Adipose tissue (tissue), 3 donors: Measurements from ENCODE around the gene KIR3DL2. TPM values are rescaled to one million over a fixed set of nuclear protein-coding genes. Genes with fewer than 3 reads are reported as not detected.
"Not testable (repeated sequence)": the region's sequence is repeated elsewhere in the genome, so short reads cannot be mapped to it uniquely, and the experiment has no call there.

Experiments used
- H3K27ac ChIP-seq: one replicate; pipeline ENCODE4 v1.5.1; 2013; ENCODE audit warnings: low read depth, low read length
- WGBS, 3 donors: extraction: QIAGEN DNeasy Blood & Tissue Kit; methylation state at CpG; one replicate each; pipeline ENCODE4 v1.1.7; 2013; 5-methylcytosine and 5-hydroxymethylcytosine counted together
- polyA plus RNA-seq, 3 donors: library from polyadenylated mRNA; stranded (reverse); fragments of 200-250 nt; gene quantifications; one replicate each; pipeline ENCODE4 v1.2.3, GENCODE V29; 2013
- donor health status: healthy with polysubstance abuse.
- donor health status: Bipolar disorder and iron deficiency.
- donor health status: healthy.

KIR3DL2 gene
- polyA plus RNA-seq: under 1 TPM in 1 of 3 donors, not detected in 2; 0.06 TPM

- H3K27ac ChIP-seq: not testable (repeated sequence)
- WGBS, 3 donors: 86 to 90% (median 87%) methylated on average over 15 to 16 of the region's 16 CpGs
These were observed at the start of gene KIR3DL2 for GRCh38 chr19:54850061-54850640. Gene KIR3DL2 (plus strand): TSS chr19:54850443. CDS start chr19:54850476, 33 bp downstream.

GRCh38 chr19:54803410-54803809 is 46.8 kb upstream of the KIR3DL2 start, which contains the start of gene KIR2DL4:
Gene KIR2DL4 (plus strand): TSS chr19:54803610. CDS start chr19:54803652, 42 bp downstream.
- 79 to 82% (median 81%) methylated on average over 10 of the region's 10 CpGs for WGBS, 3 donors

GRCh38 chr19:54804101-54804500 is 46.1 kb upstream of the KIR3DL2 start:
- no peak overlapping the region for H3K27ac ChIP-seq
- WGBS, 3 donors: 56 to 64% (median 63%) methylated on average over 5 of the region's 5 CpGs

More at GRCh38 chr19:54803410-54803809, 46.8 kb upstream of the KIR3DL2 start, which contains the start of gene KIR2DL4:
- H3K27ac ChIP-seq: no peak within 1 kb of the TSS

GRCh38 chr19:54804571-54804970 is 45.7 kb upstream of the KIR3DL2 start:
- 82 to 91% (median 89%) methylated on average over 10 of the region's 10 CpGs for WGBS, 3 donors
- H3K27ac ChIP-seq: no peak overlapping the region

- H3K27ac ChIP-seq: no peak overlapping the region
- 72 to 89% (median 83%) methylated on average over 14 of the region's 14 CpGs for WGBS, 3 donors
These were observed 44.4 kb upstream of the KIR3DL2 start for GRCh38 chr19:54805665-54806515.

GRCh38 chr19:54806516-54806838 is 43.8 kb upstream of the KIR3DL2 start:
- H3K27ac ChIP-seq: no peak overlapping the region
- 58 to 84% (median 61%) methylated on average over 2 of the region's 2 CpGs for WGBS, 3 donors

GRCh38 chr19:54814571-54814970 is 35.7 kb upstream of the KIR3DL2 start:
- not testable (repeated sequence) for H3K27ac ChIP-seq
- WGBS, 3 donors: 49 to 64% (median 63%) methylated on average over 3 of the region's 3 CpGs

- H3K27ac ChIP-seq: not testable (repeated sequence)
- WGBS, 3 donors: 83 to 92% (median 87%) methylated on average over 12 to 17 of the region's 17 CpGs
These were observed 34.0 kb upstream of the KIR3DL2 start, which contains the start of gene KIR3DL1 for GRCh38 chr19:54816251-54816650. Gene KIR3DL1 (plus strand): TSS chr19:54816468.

- WGBS, 3 donors: 72 to 85% (median 84%) methylated on average over 15 of the region's 15 CpGs
- no peak overlapping the region for H3K27ac ChIP-seq
These were observed 32.3 kb upstream of the KIR3DL2 start for GRCh38 chr19:54817670-54818536.

GRCh38 chr19:54824416-54824815 is 25.8 kb upstream of the KIR3DL2 start:
- WGBS, 3 donors: 41 to 60% (median 56%) methylated on average over 3 to 4 of the region's 4 CpGs
- H3K27ac ChIP-seq: not testable (repeated sequence)

- 44 to 51% (median 48%) methylated on average over 7 of the region's 7 CpGs for WGBS, 3 donors
- not testable (repeated sequence) for H3K27ac ChIP-seq
These were observed 24.9 kb upstream of the KIR3DL2 start for GRCh38 chr19:54825326-54825725.

GRCh38 chr19:54828064-54828463 is 22.2 kb upstream of the KIR3DL2 start:
- H3K27ac ChIP-seq: not testable (repeated sequence)
- 69 to 81% (median 79%) methylated on average over 7 of the region's 8 CpGs for WGBS, 3 donors

- H3K27ac ChIP-seq: not testable (repeated sequence)
- 86 to 93% (median 92%) methylated on average over 14 of the region's 14 CpGs for WGBS, 3 donors
These were observed 17.7 kb upstream of the KIR3DL2 start, which contains the start of gene KIR2DS4 for GRCh38 chr19:54832496-54832895. Gene KIR2DS4 (plus strand): TSS chr19:54832676.

GRCh38 chr19:54835126-54835525 is 15.1 kb upstream of the KIR3DL2 start:
- H3K27ac ChIP-seq: not testable (repeated sequence)
- WGBS, 3 donors: 69 to 88% (median 70%) methylated on average over 5 of the region's 5 CpGs

GRCh38 chr19:54837522-54837921 is 12.7 kb upstream of the KIR3DL2 start:
- H3K27ac ChIP-seq: not testable (repeated sequence)
- 28 to 55% (median 35%) methylated on average over 2 of the region's 2 CpGs for WGBS, 3 donors

GRCh38 chr19:54843171-54843570 is 7.1 kb upstream of the KIR3DL2 start:
- H3K27ac ChIP-seq: not testable (repeated sequence)
- WGBS, 3 donors: 58 to 70% (median 61%) methylated on average over 8 of the region's 8 CpGs

GRCh38 chr19:54850930-54851329 is 687 bp downstream of the KIR3DL2 start:
- H3K27ac ChIP-seq: no peak overlapping the region
- 38 to 75% (median 40%) methylated on average over 2 of the region's 2 CpGs for WGBS, 3 donors

- 57 to 77% (median 62%) methylated on average over 7 of the region's 7 CpGs for WGBS, 3 donors
- no peak overlapping the region for H3K27ac ChIP-seq
These were observed 1.1 kb downstream of the KIR3DL2 start for GRCh38 chr19:54851353-54851752.

GRCh38 chr19:54855241-54855640 is 5.0 kb downstream of the KIR3DL2 start:
- 24 to 50% (median 41%) methylated on average over 1 of the region's 1 CpG for WGBS, 3 donors
- not testable (repeated sequence) for H3K27ac ChIP-seq
